Activated CD4-positive, alpha-beta T cell treated with anti-CD3 and anti-CD28 coated beads, Interleukin-10, Interleukin-2, amounts not matched to agents 100 ng/mL and 50 ng/mL, durations not matched to agents 16 hours and 8 hours (primary cell): ENCODE results near the gene PTN.

ENCODE experiments used
- DNase-seq: peaks from one replicate; pipeline ENCODE4 v3.0.0-alpha.2; 2020

The PTN gene

GRCh38 chr7:137343281-137343841, at the start of gene PTN:
Gene PTN (minus strand): TSS chr7:137343733. CDS start chr7:137254973, 88,760 bp downstream.
- no peak for DNase-seq

- DNase-seq: no peak
Measured at GRCh38 chr7:137390076-137390475, 46.5 kb upstream of the PTN start.

GRCh38 chr7:137388916-137389315, 45.4 kb upstream of the PTN start:
- DNase-seq: no peak

GRCh38 chr7:137386966-137387365, 43.4 kb upstream of the PTN start:
- no peak for DNase-seq

GRCh38 chr7:137381045-137381444, 37.5 kb upstream of the PTN start:
- no peak for DNase-seq

GRCh38 chr7:137373507-137373906, 30.0 kb upstream of the PTN start:
- no peak for DNase-seq

- no peak for DNase-seq
Measured at GRCh38 chr7:137371616-137372015, 28.1 kb upstream of the PTN start.

- no peak for DNase-seq
Measured at GRCh38 chr7:137366995-137367394, 23.5 kb upstream of the PTN start.

GRCh38 chr7:137363683-137364082, 20.1 kb upstream of the PTN start:
- DNase-seq: no peak

GRCh38 chr7:137360087-137360679, 16.6 kb upstream of the PTN start:
- DNase-seq: no peak

- DNase-seq: no peak
Measured at GRCh38 chr7:137354961-137355360, 11.4 kb upstream of the PTN start.

GRCh38 chr7:137354396-137354795, 10.9 kb upstream of the PTN start:
- DNase-seq: no peak

GRCh38 chr7:137351941-137352340, 8.4 kb upstream of the PTN start:
- no peak for DNase-seq

GRCh38 chr7:137345799-137346449, 2.4 kb upstream of the PTN start:
- DNase-seq: no peak

GRCh38 chr7:137342828-137343261, 688 bp downstream of the PTN start:
- no peak for DNase-seq

GRCh38 chr7:137342265-137342664, 1.3 kb downstream of the PTN start:
- no peak for DNase-seq

GRCh38 chr7:137337902-137338301, 5.6 kb downstream of the PTN start:
- no peak for DNase-seq

- DNase-seq: no peak
Measured at GRCh38 chr7:137335814-137336213, 7.7 kb downstream of the PTN start.

GRCh38 chr7:137331378-137331777, 12.2 kb downstream of the PTN start:
- DNase-seq: no peak

GRCh38 chr7:137329411-137329810, 14.1 kb downstream of the PTN start:
- no peak for DNase-seq

GRCh38 chr7:137328373-137329120, 15.0 kb downstream of the PTN start:
- no peak for DNase-seq

GRCh38 chr7:137325927-137326326, 17.6 kb downstream of the PTN start:
- DNase-seq: no peak

- DNase-seq: no peak
Measured at GRCh38 chr7:137324796-137325696, 18.5 kb downstream of the PTN start.
